Measurements from ENCODE around the gene ANKRD10. TPM values are rescaled to one million over a fixed set of nuclear protein-coding genes. Genes with fewer than 3 reads are reported as not detected.
"Not testable (repeated sequence)": the region's sequence is repeated elsewhere in the genome, so short reads cannot be mapped to it uniquely, and the experiment has no call there.

Gene ANKRD10
- total RNA-seq, 1 donor from 2014 or later, result 157 TPM

- Histone ChIP-seq H3K4me2 (ENCODE audit: low read length) (peak overlapping the region; percentile 16), H3K9ac (ENCODE audit: low read length) (peak overlapping the region; percentile 34), H3K27ac (ENCODE audit: low read depth, low read length) (peak overlapping the region; percentile 88)
- not testable (repeated sequence) for H3K4me1 ChIP-seq (ENCODE audit: insufficient read depth, low read length); DNase-seq (ENCODE audit: low read depth); H4K20me1 ChIP-seq (ENCODE audit: insufficient read depth, low read length); H3K36me3 Mint-ChIP-seq (ENCODE audit: low read depth, unreplicated experiment); H3K27me3 Mint-ChIP-seq (ENCODE audit: low read depth, unreplicated experiment); H3K36me3 ChIP-seq (ENCODE audit: insufficient read depth, low read length); H3K27me3 ChIP-seq (ENCODE audit: insufficient read depth, low read length); H3K4me3 Mint-ChIP-seq (ENCODE audit: unreplicated experiment); H3K4me3 ChIP-seq (ENCODE audit: insufficient read depth, low read depth, low read length); H3K9me3 ChIP-seq (ENCODE audit: insufficient read depth, low read depth, low read length); FAIRE-seq; H2AFZ ChIP-seq (ENCODE audit: low read depth, low read length); H3K79me2 ChIP-seq (ENCODE audit: insufficient read depth, low read length); H3K9me3 Mint-ChIP-seq (ENCODE audit: unreplicated experiment)
- peaks cover 25% of the 10 kb centered on the region for H3K4me1 Mint-ChIP-seq (ENCODE audit: low read depth, unreplicated experiment)
- peak overlapping the region; percentile 96 for H3K27ac Mint-ChIP-seq (ENCODE audit: unreplicated experiment)
These were observed 39.7 kb upstream of the ANKRD10 start for GRCh38 chr13:110954533-110954920.

- FAIRE-seq (no peak), DNase-seq (ENCODE audit: low read depth) (no peak)
- no peaks in the 10 kb centered on the region for H3K36me3 ChIP-seq (ENCODE audit: insufficient read depth, low read length)
- Mint-ChIP-seq H3K4me1 (ENCODE audit: low read depth, unreplicated experiment) (peaks cover 25% of the 10 kb centered on the region), H3K27ac (ENCODE audit: unreplicated experiment) (peak overlapping the region; percentile 34), H3K27me3 (ENCODE audit: low read depth, unreplicated experiment) (peaks cover 1% of the 10 kb centered on the region), H3K4me3 (ENCODE audit: unreplicated experiment) (no peak overlapping the region), H3K9me3 (ENCODE audit: unreplicated experiment) (peaks cover 2% of the 10 kb centered on the region), H3K36me3 (ENCODE audit: low read depth, unreplicated experiment) (peaks cover 2% of the 10 kb centered on the region)
- no peak overlapping the region for H3K4me3 ChIP-seq (ENCODE audit: insufficient read depth, low read depth, low read length)
- H2AFZ ChIP-seq (ENCODE audit: low read depth, low read length), result no peak overlapping the region
- H4K20me1 ChIP-seq (ENCODE audit: insufficient read depth, low read length), result no peaks in the 10 kb centered on the region
- H3K27ac ChIP-seq (ENCODE audit: low read depth, low read length), result peak overlapping the region; percentile 88
- H3K4me2 ChIP-seq (ENCODE audit: low read length), result no peak overlapping the region
- peak overlapping the region; percentile 34 for H3K9ac ChIP-seq (ENCODE audit: low read length)
- peaks cover 7% of the 10 kb centered on the region for H3K4me1 ChIP-seq (ENCODE audit: insufficient read depth, low read length)
- H3K27me3 ChIP-seq (ENCODE audit: insufficient read depth, low read length), result no peaks in the 10 kb centered on the region
- no peaks in the 10 kb centered on the region for H3K79me2 ChIP-seq (ENCODE audit: insufficient read depth, low read length)
- TF ChIP-seq CTCF (IDR thresholded peaks at IDR 0.05; ENCODE audit: insufficient read depth, low read depth, low read length) (no peak), EZH2 (IDR thresholded peaks at IDR 0.05; ENCODE audit: insufficient read depth, low read length) (no peak)
- H3K9me3 ChIP-seq (ENCODE audit: insufficient read depth, low read depth, low read length), result no peaks in the 10 kb centered on the region
These were observed 39.1 kb upstream of the ANKRD10 start for GRCh38 chr13:110953833-110954532.

GRCh38 chr13:110953416-110953815 is 38.5 kb upstream of the ANKRD10 start:
- no peaks in the 10 kb centered on the region for H3K27me3 ChIP-seq (ENCODE audit: insufficient read depth, low read length)
- Mint-ChIP-seq H3K27me3 (ENCODE audit: low read depth, unreplicated experiment) (peaks cover 3% of the 10 kb centered on the region), H3K4me3 (ENCODE audit: unreplicated experiment) (no peak overlapping the region), H3K27ac (ENCODE audit: unreplicated experiment) (no peak overlapping the region), H3K9me3 (ENCODE audit: unreplicated experiment) (peaks cover 4% of the 10 kb centered on the region), H3K36me3 (ENCODE audit: low read depth, unreplicated experiment) (peaks cover 2% of the 10 kb centered on the region), H3K4me1 (ENCODE audit: low read depth, unreplicated experiment) (peaks cover 25% of the 10 kb centered on the region)
- no peak for TF ChIP-seq CTCF (IDR thresholded peaks at IDR 0.05; ENCODE audit: insufficient read depth, low read depth, low read length)
- no peak for TF ChIP-seq EZH2 (IDR thresholded peaks at IDR 0.05; ENCODE audit: insufficient read depth, low read length)
- H2AFZ ChIP-seq (ENCODE audit: low read depth, low read length), result peak overlapping the region; percentile 11
- no peak overlapping the region for H3K27ac ChIP-seq (ENCODE audit: low read depth, low read length)
- H3K4me2 ChIP-seq (ENCODE audit: low read length), result no peak overlapping the region
- H3K9ac ChIP-seq (ENCODE audit: low read length), result no peak overlapping the region
- H3K4me3 ChIP-seq (ENCODE audit: insufficient read depth, low read depth, low read length), result no peak overlapping the region
- DNase-seq (ENCODE audit: low read depth) (no peak), FAIRE-seq (no peak)
- H3K9me3 ChIP-seq (ENCODE audit: insufficient read depth, low read depth, low read length), result no peaks in the 10 kb centered on the region
- no peaks in the 10 kb centered on the region for H4K20me1 ChIP-seq (ENCODE audit: insufficient read depth, low read length)
- H3K36me3 ChIP-seq (ENCODE audit: insufficient read depth, low read length), result no peaks in the 10 kb centered on the region
- H3K79me2 ChIP-seq (ENCODE audit: insufficient read depth, low read length), result no peaks in the 10 kb centered on the region
- H3K4me1 ChIP-seq (ENCODE audit: insufficient read depth, low read length), result peaks cover 7% of the 10 kb centered on the region

GRCh38 chr13:110952135-110952534 is 37.3 kb upstream of the ANKRD10 start:
- not testable (repeated sequence) for H3K4me3 Mint-ChIP-seq (ENCODE audit: unreplicated experiment); H3K9me3 Mint-ChIP-seq (ENCODE audit: unreplicated experiment); H2AFZ ChIP-seq (ENCODE audit: low read depth, low read length); H3K27ac ChIP-seq (ENCODE audit: low read depth, low read length); H3K4me2 ChIP-seq (ENCODE audit: low read length); H3K36me3 ChIP-seq (ENCODE audit: insufficient read depth, low read length); FAIRE-seq; H3K27me3 ChIP-seq (ENCODE audit: insufficient read depth, low read length); H3K4me3 ChIP-seq (ENCODE audit: insufficient read depth, low read depth, low read length); H3K79me2 ChIP-seq (ENCODE audit: insufficient read depth, low read length); H4K20me1 ChIP-seq (ENCODE audit: insufficient read depth, low read length); H3K27me3 Mint-ChIP-seq (ENCODE audit: low read depth, unreplicated experiment); DNase-seq (ENCODE audit: low read depth); H3K36me3 Mint-ChIP-seq (ENCODE audit: low read depth, unreplicated experiment); H3K9me3 ChIP-seq (ENCODE audit: insufficient read depth, low read depth, low read length); H3K9ac ChIP-seq (ENCODE audit: low read length); H3K4me1 ChIP-seq (ENCODE audit: insufficient read depth, low read length); H3K27ac Mint-ChIP-seq (ENCODE audit: unreplicated experiment)
- H3K4me1 Mint-ChIP-seq (ENCODE audit: low read depth, unreplicated experiment), result peaks cover 18% of the 10 kb centered on the region
